22Rv1 (cell line): Measurements from ENCODE around the gene MRPL27.
A peak's percentile ranks its signal among the peaks of the same experiment; 100 is the strongest.

Experiments used
- ZFX ChIP-seq: fragments of 450-650 bp; IDR thresholded peaks from 2 replicates; pipeline ENCODE4 v1.6.1; 2017; ENCODE audit warnings: antibody characterized with exemption, borderline replicate concordance
- TF ChIP-seq, protein P1 (sequence below): fragments of 450-650 bp; IDR thresholded peaks from 2 replicates; pipeline ENCODE4 v1.5.1; 2017; ENCODE audit warnings: mild to moderate bottlenecking

DNA sequence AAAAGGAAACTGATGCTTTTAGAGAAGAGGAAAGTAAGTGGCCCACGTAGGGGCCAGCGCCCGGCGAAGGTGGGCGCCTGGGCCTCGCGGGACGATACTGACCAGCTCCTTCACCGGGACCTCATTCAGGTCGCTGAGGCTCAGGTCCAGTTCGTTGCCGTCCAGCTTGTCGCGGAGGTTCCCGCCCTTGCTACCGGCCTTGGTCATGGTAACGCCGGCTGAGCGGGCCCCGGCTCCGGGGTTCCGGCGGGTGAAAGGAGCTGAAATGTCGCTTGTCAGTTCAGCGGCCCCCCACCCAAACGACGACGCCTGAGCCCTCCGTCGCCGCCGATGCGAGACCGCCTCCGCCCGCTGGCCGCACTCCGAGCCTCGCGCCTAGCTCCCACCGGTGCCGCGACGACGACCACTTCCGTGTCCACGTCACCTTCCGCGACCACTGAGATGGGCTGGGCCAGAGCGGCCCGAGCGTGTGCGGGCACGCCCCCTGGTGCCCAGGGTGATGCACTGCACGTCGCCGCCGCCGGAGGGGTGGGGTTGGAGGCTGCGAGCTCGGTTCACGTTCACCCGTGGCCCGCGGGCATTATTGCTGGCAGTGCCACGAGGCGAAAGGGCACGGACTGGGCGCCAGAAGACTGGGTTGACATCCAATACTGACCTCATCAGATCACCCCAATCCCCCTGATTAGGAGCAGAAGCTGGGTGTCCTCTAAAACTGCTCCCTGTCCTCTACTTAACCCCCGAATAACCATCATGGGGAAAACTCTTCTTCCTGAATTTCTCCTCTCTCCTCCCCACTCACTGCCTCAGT is 24.3 kb upstream of the MRPL27 start, which contains the start of gene LRRC59:
- TF ChIP-seq, protein P1, sequence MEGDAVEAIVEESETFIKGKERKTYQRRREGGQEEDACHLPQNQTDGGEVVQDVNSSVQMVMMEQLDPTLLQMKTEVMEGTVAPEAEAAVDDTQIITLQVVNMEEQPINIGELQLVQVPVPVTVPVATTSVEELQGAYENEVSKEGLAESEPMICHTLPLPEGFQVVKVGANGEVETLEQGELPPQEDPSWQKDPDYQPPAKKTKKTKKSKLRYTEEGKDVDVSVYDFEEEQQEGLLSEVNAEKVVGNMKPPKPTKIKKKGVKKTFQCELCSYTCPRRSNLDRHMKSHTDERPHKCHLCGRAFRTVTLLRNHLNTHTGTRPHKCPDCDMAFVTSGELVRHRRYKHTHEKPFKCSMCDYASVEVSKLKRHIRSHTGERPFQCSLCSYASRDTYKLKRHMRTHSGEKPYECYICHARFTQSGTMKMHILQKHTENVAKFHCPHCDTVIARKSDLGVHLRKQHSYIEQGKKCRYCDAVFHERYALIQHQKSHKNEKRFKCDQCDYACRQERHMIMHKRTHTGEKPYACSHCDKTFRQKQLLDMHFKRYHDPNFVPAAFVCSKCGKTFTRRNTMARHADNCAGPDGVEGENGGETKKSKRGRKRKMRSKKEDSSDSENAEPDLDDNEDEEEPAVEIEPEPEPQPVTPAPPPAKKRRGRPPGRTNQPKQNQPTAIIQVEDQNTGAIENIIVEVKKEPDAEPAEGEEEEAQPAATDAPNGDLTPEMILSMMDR, result peak; percentile 96
- no peak for TF ChIP-seq ZFX
